RWPE2 (cell line): ENCODE data around the gene SLC22A8.
"Not testable (repeated sequence)": the region's sequence is repeated elsewhere in the genome, so short reads cannot be mapped to it uniquely, and the experiment has no call there.

Experiments
- ATAC-seq: fragments of 200-7000 bp; cut with Tn5 transposase; 3 replicates; pipeline ENCODE4 v1.9.1; 2021; ENCODE audit warnings: low read depth
- DNase-seq: peaks from one replicate; pipeline ENCODE4 v3.0.0-alpha.2; 2020; ENCODE audit warnings: low spot score
- H3K27ac ChIP-seq: fragments of 450-650 bp; 2 replicates; pipeline ENCODE4 v1.5.1; 2017; ENCODE audit warnings: mild to moderate bottlenecking; ENCODE audit not compliant: poor library complexity, severe bottlenecking
- H3K27me3 ChIP-seq: fragments of 250-450 bp; sonication (Bioruptor Pico); 2 replicates; pipeline ENCODE4 v1.5.1; 2021; ENCODE audit warnings: mild to moderate bottlenecking, moderate library complexity; ENCODE audit not compliant: insufficient read depth, poor library complexity, severe bottlenecking
- H3K36me3 ChIP-seq: fragments of 250-450 bp; sonication (Bioruptor Pico); 2 replicates; pipeline ENCODE4 v1.5.1; 2020; ENCODE audit warnings: low read depth, mild to moderate bottlenecking, moderate library complexity
- H3K4me1 ChIP-seq: fragments of 250-450 bp; sonication (Bioruptor Pico); 2 replicates; pipeline ENCODE4 v1.5.1; 2021; ENCODE audit warnings: mild to moderate bottlenecking, moderate library complexity; ENCODE audit not compliant: insufficient read depth, poor library complexity, severe bottlenecking
- H3K4me3 ChIP-seq: fragments of 250-450 bp; sonication (Bioruptor Pico); 2 replicates; pipeline ENCODE4 v1.5.1; 2021; ENCODE audit warnings: mild to moderate bottlenecking, moderate library complexity; ENCODE audit not compliant: severe bottlenecking
- H3K9me3 ChIP-seq: fragments of 250-450 bp; sonication (Bioruptor Pico); 2 replicates; pipeline ENCODE4 v1.5.1; 2021; ENCODE audit warnings: mild to moderate bottlenecking, moderate library complexity; ENCODE audit not compliant: severe bottlenecking
- TF ChIP-seq, protein P1 (sequence below): fragments of 450-650 bp; IDR thresholded peaks from one replicate; pipeline ENCODE4 v1.5.1; 2017; ENCODE audit warnings: mild to moderate bottlenecking, moderate library complexity; ENCODE audit not compliant: poor library complexity, severe bottlenecking

The SLC22A8 gene

GRCh38 chr11:62954478-62954877, 61.2 kb downstream of the SLC22A8 start:
- H3K4me3 ChIP-seq, result no peak overlapping the region
- no peaks in the 10 kb centered on the region for H3K9me3 ChIP-seq
- H3K36me3 ChIP-seq, result no peaks in the 10 kb centered on the region
- H3K27me3 ChIP-seq, result no peaks in the 10 kb centered on the region
- TF ChIP-seq, protein P1, sequence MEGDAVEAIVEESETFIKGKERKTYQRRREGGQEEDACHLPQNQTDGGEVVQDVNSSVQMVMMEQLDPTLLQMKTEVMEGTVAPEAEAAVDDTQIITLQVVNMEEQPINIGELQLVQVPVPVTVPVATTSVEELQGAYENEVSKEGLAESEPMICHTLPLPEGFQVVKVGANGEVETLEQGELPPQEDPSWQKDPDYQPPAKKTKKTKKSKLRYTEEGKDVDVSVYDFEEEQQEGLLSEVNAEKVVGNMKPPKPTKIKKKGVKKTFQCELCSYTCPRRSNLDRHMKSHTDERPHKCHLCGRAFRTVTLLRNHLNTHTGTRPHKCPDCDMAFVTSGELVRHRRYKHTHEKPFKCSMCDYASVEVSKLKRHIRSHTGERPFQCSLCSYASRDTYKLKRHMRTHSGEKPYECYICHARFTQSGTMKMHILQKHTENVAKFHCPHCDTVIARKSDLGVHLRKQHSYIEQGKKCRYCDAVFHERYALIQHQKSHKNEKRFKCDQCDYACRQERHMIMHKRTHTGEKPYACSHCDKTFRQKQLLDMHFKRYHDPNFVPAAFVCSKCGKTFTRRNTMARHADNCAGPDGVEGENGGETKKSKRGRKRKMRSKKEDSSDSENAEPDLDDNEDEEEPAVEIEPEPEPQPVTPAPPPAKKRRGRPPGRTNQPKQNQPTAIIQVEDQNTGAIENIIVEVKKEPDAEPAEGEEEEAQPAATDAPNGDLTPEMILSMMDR, result no peak
- no peak overlapping the region for H3K27ac ChIP-seq
- DNase-seq, result no peak
- ATAC-seq, result no peak
- no peaks in the 10 kb centered on the region for H3K4me1 ChIP-seq

DNA sequence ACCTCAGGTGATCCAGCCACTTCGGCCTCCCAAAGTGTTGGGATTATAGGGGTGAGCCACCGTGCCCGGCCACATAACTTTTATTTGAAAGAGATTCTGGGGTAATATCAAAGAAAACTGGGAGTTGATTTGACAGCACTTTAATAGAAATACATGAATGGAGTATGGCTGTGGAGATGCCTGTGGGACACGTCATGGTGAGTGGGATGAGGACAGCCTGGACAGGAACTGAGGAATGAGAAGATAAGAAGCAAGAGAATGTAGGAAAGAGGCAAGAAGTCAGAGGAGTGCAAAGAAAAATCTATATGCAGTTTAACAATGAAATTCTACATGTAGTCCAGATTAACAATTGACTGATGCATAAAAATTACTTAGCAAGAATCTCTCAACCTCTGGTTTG, 61.8 kb downstream of the SLC22A8 start:
- Histone ChIP-seq H3K9me3 (no peaks in the 10 kb centered on the region), H3K4me3 (no peak overlapping the region), H3K36me3 (no peaks in the 10 kb centered on the region), H3K27ac (no peak overlapping the region), H3K4me1 (no peaks in the 10 kb centered on the region), H3K27me3 (no peaks in the 10 kb centered on the region)
- ATAC-seq, result no peak
- no peak for DNase-seq
- TF ChIP-seq, protein P1, result no peak

DNA sequence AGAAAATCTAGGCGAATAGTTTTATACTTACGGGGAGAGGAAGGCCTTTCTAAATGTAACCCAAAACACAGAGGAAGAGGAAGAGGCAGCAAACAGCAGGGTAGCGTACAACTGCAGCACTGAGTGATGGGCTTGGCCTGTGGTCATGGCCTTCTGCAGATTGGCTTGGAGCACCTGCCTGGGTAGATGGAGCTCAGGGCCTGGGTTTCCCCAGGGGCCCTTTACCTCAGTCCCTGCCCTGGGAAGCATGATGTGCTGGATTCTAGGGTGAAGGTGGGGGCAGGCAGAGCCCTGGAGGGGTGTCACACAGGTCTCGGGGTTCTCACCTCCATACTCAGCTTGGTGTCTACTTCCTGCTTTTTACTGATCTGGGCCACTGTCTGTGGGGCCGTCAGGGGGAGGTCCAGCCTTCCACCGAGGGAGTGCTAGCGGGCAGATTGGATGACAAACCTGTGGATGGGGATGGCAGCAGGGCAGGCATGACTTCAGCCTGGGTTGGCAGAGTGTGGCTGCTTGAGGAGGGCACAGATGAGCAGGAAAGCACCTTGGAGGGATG, 66.8 kb downstream of the SLC22A8 start:
- no peaks in the 10 kb centered on the region for H3K9me3 ChIP-seq

GRCh38 chr11:62945538-62945937, 70.1 kb downstream of the SLC22A8 start:
- H3K36me3 ChIP-seq, H3K27me3 ChIP-seq, H3K4me3 ChIP-seq, H3K4me1 ChIP-seq, DNase-seq, H3K9me3 ChIP-seq, H3K27ac ChIP-seq, ATAC-seq: not testable (repeated sequence)

More for the DNA sequence above, 66.8 kb downstream of the SLC22A8 start:
- DNase-seq (no peak), ATAC-seq (no peak)
- Histone ChIP-seq H3K4me3 (no peak overlapping the region), H3K27me3 (peaks cover 3% of the 10 kb centered on the region), H3K27ac (no peak overlapping the region), H3K36me3 (no peaks in the 10 kb centered on the region), H3K4me1 (no peaks in the 10 kb centered on the region)
- TF ChIP-seq, protein P1, result no peak
